Stimulated activated CD4-positive, alpha-beta T cell treated with anti-CD3 and anti-CD28 coated beads, Interleukin-2, amount 100 ng/mL, for 4 hours (primary cell): ENCODE data around the gene KNTC1.
A peak's percentile ranks its signal among the peaks of the same experiment; 100 is the strongest.
"Not testable (repeated sequence)": the region's sequence is repeated elsewhere in the genome, so short reads cannot be mapped to it uniquely, and the experiment has no call there.

ENCODE experiments used
- DNase-seq: peaks from one replicate; pipeline ENCODE4 v3.0.0-alpha.2; 2020; ENCODE audit warnings: low read depth

Gene KNTC1, protein sequence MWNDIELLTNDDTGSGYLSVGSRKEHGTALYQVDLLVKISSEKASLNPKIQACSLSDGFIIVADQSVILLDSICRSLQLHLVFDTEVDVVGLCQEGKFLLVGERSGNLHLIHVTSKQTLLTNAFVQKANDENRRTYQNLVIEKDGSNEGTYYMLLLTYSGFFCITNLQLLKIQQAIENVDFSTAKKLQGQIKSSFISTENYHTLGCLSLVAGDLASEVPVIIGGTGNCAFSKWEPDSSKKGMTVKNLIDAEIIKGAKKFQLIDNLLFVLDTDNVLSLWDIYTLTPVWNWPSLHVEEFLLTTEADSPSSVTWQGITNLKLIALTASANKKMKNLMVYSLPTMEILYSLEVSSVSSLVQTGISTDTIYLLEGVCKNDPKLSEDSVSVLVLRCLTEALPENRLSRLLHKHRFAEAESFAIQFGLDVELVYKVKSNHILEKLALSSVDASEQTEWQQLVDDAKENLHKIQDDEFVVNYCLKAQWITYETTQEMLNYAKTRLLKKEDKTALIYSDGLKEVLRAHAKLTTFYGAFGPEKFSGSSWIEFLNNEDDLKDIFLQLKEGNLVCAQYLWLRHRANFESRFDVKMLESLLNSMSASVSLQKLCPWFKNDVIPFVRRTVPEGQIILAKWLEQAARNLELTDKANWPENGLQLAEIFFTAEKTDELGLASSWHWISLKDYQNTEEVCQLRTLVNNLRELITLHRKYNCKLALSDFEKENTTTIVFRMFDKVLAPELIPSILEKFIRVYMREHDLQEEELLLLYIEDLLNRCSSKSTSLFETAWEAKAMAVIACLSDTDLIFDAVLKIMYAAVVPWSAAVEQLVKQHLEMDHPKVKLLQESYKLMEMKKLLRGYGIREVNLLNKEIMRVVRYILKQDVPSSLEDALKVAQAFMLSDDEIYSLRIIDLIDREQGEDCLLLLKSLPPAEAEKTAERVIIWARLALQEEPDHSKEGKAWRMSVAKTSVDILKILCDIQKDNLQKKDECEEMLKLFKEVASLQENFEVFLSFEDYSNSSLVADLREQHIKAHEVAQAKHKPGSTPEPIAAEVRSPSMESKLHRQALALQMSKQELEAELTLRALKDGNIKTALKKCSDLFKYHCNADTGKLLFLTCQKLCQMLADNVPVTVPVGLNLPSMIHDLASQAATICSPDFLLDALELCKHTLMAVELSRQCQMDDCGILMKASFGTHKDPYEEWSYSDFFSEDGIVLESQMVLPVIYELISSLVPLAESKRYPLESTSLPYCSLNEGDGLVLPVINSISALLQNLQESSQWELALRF (N-terminal part only)

DNA sequence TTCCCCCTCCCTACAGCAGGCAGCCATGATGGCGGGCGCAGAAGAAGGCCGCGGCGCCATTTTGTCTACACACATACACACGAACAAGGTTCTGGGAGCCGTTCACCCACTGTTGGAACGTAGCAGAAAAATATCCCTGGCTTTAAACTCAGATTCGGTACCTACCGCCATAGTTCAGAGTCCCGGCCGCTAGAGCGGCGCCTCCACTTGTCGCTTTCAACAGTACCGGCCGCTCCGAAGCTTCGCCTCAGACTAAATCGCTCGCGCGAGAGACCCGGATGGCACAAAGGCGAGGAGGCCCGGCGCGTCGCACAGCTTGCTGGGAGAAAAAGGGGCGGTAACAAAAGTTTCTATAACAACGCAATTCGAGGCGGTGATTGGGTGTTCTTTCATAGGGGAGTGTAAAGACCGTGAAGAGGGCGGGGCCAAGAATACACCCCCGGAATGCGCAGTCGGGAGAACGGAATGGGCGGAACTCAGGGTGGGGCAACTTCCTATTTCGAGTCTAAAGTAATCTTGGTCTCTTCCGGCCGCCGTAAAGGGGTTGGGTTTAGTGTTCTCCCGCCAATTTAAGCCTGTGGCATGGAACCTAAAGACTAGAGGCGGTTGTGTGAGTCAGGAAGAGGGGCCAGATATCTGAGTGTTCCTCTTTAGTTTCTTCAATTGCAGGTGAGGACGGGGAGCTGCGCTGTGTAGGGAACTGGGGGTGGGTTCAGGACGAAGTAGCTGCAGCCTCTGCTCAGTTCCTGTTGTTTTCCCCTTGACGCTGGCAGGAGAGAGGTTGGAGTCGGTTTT is at the start of gene KNTC1, which contains the start of gene RSRC2:
Gene KNTC1 (plus strand): TSS at position 567 of the 795 bp plus-strand sequence. CDS start 2,815 bp downstream, outside the sequence.
Gene RSRC2 (minus strand): TSS at position 254 of the 795 bp plus-strand sequence. CDS start 83 bp downstream, at position 171.
- DNase-seq = peak; percentile 98

DNA sequence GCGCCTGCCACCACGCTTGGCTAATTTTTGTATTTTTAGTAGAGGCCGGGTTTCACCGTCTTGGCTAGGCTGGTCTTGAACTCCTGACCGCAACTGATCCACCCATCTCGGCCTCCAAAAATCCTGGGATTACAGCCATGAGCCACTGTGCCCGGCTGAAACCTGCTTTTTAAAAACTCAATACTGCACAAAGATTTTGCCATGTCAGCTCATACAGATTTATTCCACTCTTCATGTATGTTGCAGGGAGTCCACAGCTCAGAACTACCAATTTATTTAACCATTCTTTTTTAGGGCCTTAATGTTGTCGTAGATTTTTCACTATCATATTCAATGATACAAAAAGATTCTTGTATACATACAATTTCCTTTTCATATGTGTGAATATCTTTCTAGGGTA is 46.3 kb upstream of the KNTC1 start:
- no peak for DNase-seq

DNA sequence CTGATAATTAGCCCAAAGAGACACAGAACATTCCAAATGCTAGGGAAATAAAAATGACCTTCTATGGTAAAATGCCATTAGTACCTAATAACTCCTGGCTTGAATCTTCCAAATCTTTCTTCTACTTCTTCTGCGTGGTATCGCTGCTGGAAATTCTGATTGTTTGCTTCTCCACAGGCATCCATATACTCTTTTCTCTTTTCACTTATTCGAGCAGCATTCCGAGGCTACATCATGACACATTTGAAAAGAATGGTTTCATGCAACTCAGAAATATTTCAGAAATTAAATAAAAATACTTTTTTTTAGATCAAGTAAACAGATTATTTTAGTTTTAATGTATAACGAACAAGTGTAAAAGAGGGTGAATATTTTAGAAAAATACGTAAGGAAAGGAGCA is 45.2 kb upstream of the KNTC1 start:
- no peak for DNase-seq

DNA sequence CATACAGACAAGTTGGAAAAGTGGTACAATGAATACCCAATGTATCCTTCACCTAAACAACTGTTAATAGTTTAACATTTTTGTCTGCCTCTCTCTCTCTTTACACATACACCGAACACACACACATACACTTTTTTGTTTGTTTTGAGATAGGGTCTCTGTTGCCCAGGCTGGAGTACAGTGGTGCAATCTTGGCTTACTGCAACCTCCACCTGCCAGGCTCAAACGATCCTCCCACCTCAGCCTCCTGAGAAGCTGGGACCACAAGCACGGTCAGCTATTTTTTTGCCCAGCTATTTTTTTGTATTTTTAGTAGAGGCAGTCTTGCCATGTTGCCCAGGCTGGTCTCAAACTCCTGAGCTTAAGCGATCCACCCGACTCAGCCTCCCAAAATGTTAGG is 43.1 kb upstream of the KNTC1 start:
- no peak for DNase-seq

DNA sequence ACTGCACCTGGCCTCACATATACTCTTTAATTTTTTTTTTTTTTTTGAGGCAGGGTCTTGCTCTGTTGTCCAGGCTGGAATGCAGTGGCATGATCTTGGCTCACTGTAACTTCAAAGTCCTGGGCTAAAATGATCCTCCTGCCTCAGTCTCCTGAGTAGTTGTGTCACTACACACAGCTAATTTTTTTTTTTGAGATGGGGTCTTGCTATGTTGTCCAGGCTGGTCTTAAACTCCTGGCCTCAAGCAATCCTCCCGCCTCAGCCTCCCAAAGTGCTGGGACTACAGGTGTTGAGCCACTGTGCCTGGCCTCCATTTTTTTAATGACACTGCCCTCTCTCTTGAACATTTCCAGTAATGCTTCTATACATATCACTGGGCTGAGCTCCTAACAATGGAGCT is 42.7 kb upstream of the KNTC1 start:
- not testable (repeated sequence) for DNase-seq

DNA sequence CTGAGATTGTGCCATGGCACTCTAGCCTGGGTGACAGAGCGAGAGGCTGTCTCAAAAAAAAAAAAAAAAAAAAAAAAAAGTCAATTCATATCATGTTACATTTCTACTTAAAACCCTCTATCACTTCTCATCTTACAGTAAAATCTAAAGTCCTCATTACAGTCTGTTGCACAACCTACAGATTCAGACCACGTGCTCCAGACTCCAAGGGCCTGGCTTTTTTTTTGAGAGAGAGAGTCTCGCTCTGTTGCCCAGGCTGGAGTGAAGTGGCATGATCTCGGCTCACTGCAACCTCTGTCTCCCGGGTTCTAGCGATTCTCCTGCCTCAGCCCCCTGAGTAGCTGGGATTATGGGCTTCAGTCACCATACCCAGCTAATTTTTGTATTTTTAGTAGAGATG is 40.7 kb upstream of the KNTC1 start:
- not testable (repeated sequence) for DNase-seq

DNA sequence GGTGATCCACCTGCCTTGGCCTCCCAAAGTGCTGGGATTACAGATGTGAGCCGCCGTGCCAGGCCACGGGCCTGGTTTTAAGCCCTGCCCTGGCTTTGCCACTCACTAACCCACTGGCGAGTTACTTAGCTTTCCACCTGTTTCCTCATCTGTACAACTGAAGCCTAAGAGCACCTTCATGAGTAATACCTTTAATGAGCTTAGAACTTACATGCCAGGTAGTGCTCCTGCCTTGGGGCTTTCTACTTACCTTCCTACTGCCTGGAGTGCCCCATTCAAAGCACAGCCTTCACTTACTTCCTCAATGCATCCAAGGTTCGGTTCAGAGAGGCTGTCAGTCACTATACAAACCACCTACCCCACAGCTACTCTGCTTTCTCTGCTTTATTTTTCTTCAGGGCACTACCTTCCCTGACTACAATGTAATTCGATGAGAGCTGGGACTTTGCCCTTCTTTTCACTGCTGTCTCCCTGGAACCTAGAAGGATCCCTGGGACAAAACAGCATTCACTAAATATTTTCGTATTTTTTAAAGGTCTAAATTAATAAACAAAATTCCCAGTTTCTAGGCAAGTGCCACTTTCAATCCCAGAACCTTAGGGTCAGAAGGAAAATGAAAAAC is 40.1 kb upstream of the KNTC1 start:
- DNase-seq = no peak

DNA sequence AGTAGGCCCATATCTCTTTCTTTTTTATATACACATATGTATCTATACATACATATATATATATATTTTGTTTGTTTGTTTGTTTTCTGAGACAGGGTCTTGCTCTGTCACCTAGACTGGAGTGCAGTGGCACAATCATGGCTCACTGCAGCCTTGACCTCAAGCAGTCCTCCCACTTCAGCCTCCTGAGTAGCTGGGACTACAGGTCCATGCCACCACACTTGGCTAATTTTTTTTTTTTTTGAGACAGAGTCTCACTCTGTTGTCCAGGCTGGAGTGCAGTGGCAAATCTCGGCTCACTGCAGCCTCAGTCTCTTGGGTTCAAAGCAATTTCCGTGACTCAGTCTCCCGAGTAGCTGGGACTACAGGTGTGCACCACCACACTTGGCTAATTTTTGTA is 39.2 kb upstream of the KNTC1 start:
- DNase-seq = not testable (repeated sequence)

DNA sequence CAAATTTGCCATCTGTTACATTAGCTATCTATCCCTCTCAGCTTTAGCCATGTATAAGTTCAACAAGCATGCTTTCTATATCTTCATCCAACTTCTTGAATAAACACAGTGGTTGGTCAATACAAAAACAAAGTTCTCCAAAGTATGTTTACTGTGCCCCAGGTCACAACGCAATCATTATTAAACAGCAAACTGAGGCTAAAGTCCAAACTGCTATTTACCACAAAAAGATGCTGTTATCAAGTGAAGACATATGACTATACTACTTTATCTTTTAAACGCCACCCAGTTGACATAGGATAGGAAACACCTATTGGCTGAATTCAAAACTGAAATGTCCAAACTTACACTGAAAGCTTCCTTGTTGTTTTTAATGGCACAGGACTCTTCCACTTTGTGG is 38.0 kb upstream of the KNTC1 start:
- no peak for DNase-seq

DNA sequence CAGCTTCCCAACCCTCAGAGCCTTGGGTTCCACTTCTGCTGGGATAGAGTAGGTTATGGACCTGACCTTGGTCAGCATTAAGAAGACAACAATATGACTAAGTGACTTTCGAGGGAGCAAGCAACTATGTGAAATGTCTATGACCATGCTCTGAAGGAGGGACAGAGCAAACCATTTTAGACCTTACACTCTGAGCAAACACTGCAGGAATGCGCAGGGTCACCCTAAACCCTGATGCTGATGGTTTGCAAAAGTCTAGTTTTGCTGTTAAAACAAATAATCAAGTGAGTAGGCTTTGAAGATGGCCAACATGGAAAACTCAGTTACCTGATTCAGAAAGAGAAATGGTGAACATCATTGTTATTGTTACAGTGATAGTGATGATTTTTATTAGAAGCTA is 35.1 kb upstream of the KNTC1 start:
- no peak for DNase-seq

DNA sequence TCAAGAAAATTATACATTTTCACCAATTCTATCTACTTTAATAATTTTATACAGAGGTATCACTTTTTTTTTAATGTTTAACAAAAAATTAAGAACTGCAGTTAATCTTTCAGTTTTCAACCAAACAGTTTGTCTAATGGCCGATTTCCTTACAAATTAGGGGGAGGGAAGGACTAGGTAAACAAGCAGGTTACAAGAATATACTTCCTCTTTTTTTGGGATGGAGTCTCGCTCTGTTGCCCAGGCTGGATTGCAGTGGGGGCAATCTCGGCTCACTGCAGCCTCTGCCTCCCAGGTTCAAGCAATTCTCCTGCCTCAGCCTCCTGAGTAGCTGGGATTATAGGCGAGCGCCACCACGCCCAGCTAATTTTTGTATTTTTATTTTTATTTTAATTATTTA is 33.8 kb upstream of the KNTC1 start:
- not testable (repeated sequence) for DNase-seq

DNA sequence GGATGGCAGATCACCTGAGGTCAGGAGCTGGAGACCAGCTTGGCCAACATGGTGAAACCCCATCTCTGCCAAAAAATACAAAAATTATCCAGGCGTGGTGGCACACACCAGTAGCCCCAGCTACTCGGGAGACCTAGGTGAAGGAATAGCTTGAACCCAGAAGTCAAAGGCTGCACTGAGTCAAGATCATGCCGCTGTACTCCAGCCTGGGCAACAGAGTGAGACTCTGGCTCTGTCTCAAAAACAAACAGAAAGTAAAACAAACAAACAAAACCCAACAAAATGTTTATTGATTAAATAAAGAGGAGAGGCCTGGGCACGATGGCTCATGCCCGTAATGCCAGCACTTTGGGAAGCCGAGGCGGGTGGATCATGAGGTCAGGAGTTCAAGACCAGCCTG is 31.8 kb upstream of the KNTC1 start:
- DNase-seq = no peak

DNA sequence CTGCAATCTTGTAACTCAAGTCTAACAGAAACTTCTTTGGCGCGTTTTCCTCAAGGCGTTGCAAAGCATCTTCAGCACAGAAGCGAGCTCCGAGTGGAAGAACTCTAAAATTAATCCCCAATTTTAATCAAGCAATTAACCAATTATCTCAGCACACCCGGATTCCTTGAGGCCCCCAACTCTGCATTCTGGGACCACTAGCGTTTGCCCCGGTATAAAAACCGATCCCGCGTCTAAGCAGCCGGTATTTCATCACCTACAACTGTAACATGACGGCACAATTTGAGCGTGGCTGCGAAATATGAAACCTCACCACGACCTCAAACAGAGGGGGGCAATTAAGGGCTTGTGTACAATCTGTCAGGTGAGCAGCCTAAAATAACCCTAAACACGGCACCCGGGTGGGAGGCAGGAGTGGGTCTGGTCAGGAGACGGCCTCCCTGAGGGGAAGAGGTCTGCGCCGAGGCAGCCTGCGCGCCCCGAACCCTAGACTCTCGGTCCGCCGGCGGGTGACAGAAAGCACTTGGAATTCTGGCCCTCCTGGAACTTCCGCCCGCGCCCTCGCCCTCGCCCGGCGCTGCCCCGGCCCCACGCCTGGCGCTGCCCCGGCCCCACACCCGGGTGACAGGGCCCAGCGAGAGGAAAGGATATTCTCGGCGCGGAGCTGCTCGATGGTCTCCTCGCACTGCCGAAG is 26.9 kb upstream of the KNTC1 start:
- peak; percentile 8 for DNase-seq

DNA sequence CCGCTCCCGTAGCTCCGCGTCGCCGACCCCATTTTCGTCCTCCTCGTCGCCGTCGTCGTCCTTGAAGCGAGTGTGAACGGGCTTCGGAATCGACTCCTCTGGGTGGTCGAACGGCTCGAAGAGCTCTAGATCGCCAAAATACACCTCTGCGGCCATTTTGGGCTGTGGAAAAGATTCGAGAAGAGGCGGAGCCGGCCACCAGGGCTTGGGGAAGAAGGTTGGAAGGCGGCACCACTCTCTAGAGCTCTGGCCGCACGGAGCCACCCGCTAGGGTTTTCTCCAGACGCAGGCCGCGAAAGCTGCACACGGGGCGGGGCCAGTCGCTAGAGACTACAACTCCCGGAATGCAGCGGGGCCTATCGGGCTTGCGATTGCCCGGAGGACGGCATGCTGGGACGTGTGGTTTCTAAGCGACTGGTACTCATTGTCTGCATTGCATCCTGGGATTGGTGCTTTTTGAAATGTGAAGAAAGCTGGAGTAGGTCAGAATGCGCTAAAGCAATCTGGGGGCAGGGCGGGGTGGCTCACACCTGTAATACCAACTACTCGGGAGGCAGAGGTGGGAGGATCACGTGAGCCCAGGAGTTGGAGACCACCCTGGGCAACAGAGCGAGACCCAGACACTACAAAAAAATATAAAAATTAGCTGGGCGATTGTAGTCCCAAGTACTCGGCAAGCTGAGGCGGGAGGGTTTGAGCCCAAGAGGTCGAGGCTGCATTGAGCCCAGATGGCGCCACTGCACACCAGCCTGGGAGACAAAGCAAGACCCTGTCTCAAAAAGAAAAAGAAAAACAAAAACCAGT is 26.2 kb upstream of the KNTC1 start, which contains the start of gene ZCCHC8:
Gene ZCCHC8 (minus strand): TSS at position 248 of the 804 bp plus-strand sequence. CDS start 92 bp downstream, at position 156.
- DNase-seq = peak; percentile 95

DNA sequence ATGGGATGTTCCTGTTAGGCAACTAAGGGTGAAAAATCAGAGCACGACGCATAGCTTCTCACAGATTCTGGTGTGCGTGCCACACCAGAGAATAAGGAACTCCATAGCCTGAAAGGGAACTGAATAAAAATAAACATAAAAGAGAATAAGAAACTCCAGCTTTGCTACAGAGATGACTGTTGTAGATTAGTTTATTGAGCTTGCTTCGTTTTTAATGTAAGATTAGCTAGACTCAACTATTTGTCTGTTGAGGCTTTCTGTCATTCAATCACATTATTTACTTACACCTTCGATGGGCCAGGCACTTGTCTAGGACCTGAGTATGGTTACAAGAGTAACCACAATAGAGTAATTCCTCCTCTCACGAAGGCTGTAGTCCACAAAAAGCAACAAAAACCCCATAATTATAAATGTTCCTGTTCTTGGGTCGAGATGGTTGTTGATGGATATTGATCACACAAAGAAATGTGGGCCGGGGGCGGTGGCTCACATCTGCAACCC is 25.5 kb upstream of the KNTC1 start:
- DNase-seq = no peak

DNA sequence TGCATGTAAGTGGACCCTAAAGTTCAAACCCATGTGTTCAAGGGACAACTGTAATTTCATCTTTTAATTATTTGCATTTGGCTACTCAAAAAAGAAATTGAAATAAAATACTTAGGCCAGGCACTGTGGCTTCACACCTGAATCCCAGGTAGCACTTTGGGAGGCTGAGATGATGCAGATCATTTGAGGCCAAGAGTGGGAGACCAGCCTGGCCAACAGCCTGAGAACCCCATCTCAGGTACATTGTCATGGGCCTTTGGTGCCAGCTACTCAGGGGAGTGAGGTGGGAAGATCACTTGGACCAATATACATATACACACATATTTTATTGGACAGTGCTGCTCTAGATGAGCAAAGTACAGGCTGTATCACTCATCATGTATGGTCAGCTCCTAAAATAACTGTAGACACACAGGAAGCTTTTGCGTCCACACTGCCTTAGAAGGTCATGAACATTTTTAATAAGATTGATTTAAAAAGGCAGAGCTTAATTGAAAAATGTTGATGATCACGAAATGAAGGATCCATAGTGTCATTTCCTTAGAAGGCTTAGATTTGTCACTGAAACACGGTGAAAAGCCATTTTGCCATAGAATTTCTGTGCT is 23.8 kb upstream of the KNTC1 start:
- DNase-seq = no peak

DNA sequence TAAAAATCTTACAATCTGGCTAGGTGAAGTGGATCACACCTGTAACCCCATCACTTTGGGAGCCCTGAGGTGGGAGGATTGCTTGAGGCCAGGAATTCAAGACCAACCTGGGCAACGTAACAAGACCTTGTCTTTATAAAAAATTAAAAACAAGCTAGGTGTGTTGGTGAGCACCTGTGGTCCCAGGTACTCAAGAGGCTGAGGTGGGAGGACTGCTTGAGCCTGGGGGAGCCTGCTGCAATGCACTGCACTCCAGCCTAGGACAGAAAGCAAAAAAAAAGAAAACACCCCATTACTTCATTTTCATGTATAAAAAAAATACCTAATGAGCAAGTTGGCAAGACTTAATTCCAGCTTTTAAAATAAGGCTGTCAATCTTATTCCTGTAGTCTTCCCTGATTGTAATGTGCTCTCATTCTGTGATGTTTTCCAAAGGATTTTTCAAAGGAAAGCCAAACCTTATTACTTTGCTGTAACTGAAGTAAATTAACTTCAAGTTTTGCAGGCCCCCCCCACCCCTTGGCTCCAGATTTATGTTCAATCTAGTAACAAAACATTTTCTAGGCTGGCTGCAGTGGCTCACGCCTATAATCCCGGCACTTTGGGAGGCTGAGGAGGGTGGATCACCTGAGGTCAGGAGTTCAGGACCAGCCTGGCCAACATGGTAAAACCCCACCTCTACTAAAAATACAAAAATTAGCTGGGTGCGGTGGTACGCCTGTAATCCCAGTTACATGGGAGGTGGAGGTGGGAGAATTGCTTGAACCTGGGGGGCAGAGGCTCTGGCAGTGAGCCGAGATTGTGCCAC is 23.1 kb upstream of the KNTC1 start:
- DNase-seq = no peak
